HL-60 (cell line): ENCODE data around the gene ITGB5.

ENCODE experiments used
- POLR2AphosphoS5 ChIP-seq: IDR thresholded peaks from 2 replicates; pipeline ENCODE4 v1.6.1; 2012; ENCODE audit warnings: low read depth
- SPI1 ChIP-seq: IDR thresholded peaks from 2 replicates; pipeline ENCODE4 v1.6.1; 2012; ENCODE audit warnings: low read depth, mild to moderate bottlenecking, borderline replicate concordance
- TF ChIP-seq, protein P1 (sequence below): IDR thresholded peaks from one replicate; pipeline ENCODE4 v1.5.1; 2011; ENCODE audit warnings: low read length, control low read depth, inconsistent platforms; ENCODE audit not compliant: insufficient read depth

DNA sequence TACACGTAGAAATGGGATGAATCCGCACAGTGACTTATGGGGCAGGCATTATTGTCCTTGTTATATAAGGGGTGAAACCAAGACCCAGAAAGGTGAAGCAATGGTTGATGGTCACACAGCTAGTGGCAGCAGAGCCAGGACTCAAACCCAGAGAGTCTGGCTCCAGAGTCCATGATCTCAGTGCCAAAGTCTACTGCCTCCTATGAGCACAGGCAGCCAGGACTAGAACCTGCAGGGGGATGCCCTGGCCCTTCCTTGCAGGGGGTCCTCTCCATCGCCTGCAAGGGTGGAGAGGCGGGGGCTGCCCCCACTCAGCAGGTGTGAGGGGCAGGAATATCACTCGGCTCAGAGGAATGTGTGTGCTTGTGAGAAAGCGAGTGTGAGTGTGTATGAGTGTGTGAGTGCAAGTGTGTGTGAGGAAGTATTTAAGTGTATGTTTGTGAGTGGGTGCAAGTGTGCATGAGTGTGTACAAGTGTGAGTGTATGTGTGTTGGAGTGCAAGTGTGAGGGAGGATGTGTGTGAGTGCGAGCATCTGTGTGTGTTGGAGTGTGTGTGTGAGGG, 112.2 kb downstream of the ITGB5 start:
- no peak for TF ChIP-seq SPI1
- TF ChIP-seq, protein P1, sequence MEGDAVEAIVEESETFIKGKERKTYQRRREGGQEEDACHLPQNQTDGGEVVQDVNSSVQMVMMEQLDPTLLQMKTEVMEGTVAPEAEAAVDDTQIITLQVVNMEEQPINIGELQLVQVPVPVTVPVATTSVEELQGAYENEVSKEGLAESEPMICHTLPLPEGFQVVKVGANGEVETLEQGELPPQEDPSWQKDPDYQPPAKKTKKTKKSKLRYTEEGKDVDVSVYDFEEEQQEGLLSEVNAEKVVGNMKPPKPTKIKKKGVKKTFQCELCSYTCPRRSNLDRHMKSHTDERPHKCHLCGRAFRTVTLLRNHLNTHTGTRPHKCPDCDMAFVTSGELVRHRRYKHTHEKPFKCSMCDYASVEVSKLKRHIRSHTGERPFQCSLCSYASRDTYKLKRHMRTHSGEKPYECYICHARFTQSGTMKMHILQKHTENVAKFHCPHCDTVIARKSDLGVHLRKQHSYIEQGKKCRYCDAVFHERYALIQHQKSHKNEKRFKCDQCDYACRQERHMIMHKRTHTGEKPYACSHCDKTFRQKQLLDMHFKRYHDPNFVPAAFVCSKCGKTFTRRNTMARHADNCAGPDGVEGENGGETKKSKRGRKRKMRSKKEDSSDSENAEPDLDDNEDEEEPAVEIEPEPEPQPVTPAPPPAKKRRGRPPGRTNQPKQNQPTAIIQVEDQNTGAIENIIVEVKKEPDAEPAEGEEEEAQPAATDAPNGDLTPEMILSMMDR: no peak
- TF ChIP-seq POLR2AphosphoS5: no peak
